Uterus (tissue), 4 donors: ENCODE measurements around the gene CNTFR. TPM values are rescaled to one million over a fixed set of nuclear protein-coding genes. Genes with fewer than 3 reads are reported as not detected.

Experiments used
- DNase-seq, 2 donors: peaks; one replicate each; pipeline ENCODE4 v3.0.0-alpha.2; 2019 to 2020
- H3K27ac ChIP-seq, 2 donors: fragments of 200-600 bp; sonication (generic); 1 replicate in 1 of 2; 2 replicates in 1 of 2; pipeline ENCODE4 v1.5.1; 2016 to 2018
- H3K27me3 ChIP-seq, 2 donors: fragments of 200-600 bp; sonication (generic); one replicate each; pipeline ENCODE4 v1.5.1; 2018 to 2019; ENCODE audit warnings: control low read depth in 1 of 2
- H3K36me3 ChIP-seq, 2 donors: fragments of 200-600 bp; sonication (generic); one replicate each; pipeline ENCODE4 v1.5.1; 2019; ENCODE audit warnings: control low read depth in 1 of 2
- H3K4me1 ChIP-seq, 2 donors: fragments of 200-600 bp; sonication (generic); one replicate each; pipeline ENCODE4 v1.5.1; 2018 to 2019; ENCODE audit warnings: control low read depth in 1 of 2
- H3K4me3 ChIP-seq, 2 donors: fragments of 200-600 bp; sonication (generic); 1 replicate in 1 of 2; 2 replicates in 1 of 2; pipeline ENCODE4 v1.5.1; 2018 to 2019; ENCODE audit warnings: mild to moderate bottlenecking in 1 of 2
- H3K9me3 ChIP-seq, 2 donors: fragments of 200-600 bp; sonication (generic); one replicate each; pipeline ENCODE4 v1.5.1; 2019; ENCODE audit warnings: control low read depth in 1 of 2
- CTCF ChIP-seq, 4 experiments: fragments of 200-600 bp in 2 of 4; fragments of 450-650 bp in 2 of 4; sonication (generic) in 2 of 4; IDR thresholded peaks; one replicate each; pipeline ENCODE4 v1.5.1; 2016 to 2019; ENCODE audit warnings: antibody characterized with exemption in 4 of 4, mild to moderate bottlenecking in 2 of 4, moderate library complexity in 1 of 4
- POLR2A ChIP-seq, 2 donors: fragments of 450-650 bp; IDR thresholded peaks; one replicate each; pipeline ENCODE4 v1.6.1; 2016; ENCODE audit warnings: antibody characterized with exemption in 2 of 2, mild to moderate bottlenecking in 1 of 2, moderate library complexity in 1 of 2
- intact Hi-C: fragments of 100-400 bp; cut with DNase I; formaldehyde crosslinking; loops from one replicate; pipeline ENCODE4 v1.15.1; 2023; ENCODE audit warnings: low total_unique reads
- total RNA-seq, 4 donors: library from RNA; depleted of rRNA in 3 of 4; stranded (reverse); fragments of >200 nt in 3 of 4; gene quantifications; one replicate each; pipeline versions ENCODE4 v1.1.0 to v1.2.4, GENCODE V29; 2014 to 2023
- donor health status: DM: yes; HTN: yes; CAD: no.

The CNTFR gene
- total RNA-seq, 4 donors from 2014 or later, result 0.59 to 14.7 (median 6.6) TPM; not detected in 1

- H3K9me3 ChIP-seq, result no peaks in the 10 kb centered on the region
- H3K4me3 ChIP-seq, result peak overlapping the region in 1 of 2 donors; percentile 72
- TF ChIP-seq CTCF (IDR thresholded peaks at IDR 0.05), result no peak
- no peak for TF ChIP-seq POLR2A (IDR thresholded peaks at IDR 0.05)
- H3K27ac ChIP-seq, result peak overlapping the region in 1 of 2 donors; percentile 93
- no peaks in the 10 kb centered on the region for H3K4me1 ChIP-seq
- DNase-seq, result no peak
- H3K27me3 ChIP-seq, result no peaks in the 10 kb centered on the region
- H3K36me3 ChIP-seq, result no peaks in the 10 kb centered on the region
- intact Hi-C loops, result no loop called here
These were observed 21.1 kb upstream of the CNTFR start for GRCh38 chr9:34610434-34611206.

- Histone ChIP-seq H3K36me3 (no peaks in the 10 kb centered on the region), H3K4me3 (no peak overlapping the region), H3K27ac (no peak overlapping the region), H3K9me3 (no peaks in the 10 kb centered on the region), H3K4me1 (no peaks in the 10 kb centered on the region), H3K27me3 (no peaks in the 10 kb centered on the region)
- DNase-seq, result no peak
- no peak for TF ChIP-seq POLR2A (IDR thresholded peaks at IDR 0.05)
- no peak for TF ChIP-seq CTCF (IDR thresholded peaks at IDR 0.05)
- intact Hi-C loops, result no loop called here
These were observed 17.8 kb upstream of the CNTFR start for GRCh38 chr9:34607331-34607730.

- Histone ChIP-seq H3K4me3 (no peak overlapping the region), H3K36me3 (no peaks in the 10 kb centered on the region), H3K27ac (no peak overlapping the region), H3K9me3 (no peaks in the 10 kb centered on the region), H3K4me1 (no peaks in the 10 kb centered on the region), H3K27me3 (no peaks in the 10 kb centered on the region)
- no peak for TF ChIP-seq CTCF (IDR thresholded peaks at IDR 0.05)
- TF ChIP-seq POLR2A (IDR thresholded peaks at IDR 0.05), result no peak
- intact Hi-C loops, result no loop called here
- DNase-seq, result no peak
These were observed 17.4 kb upstream of the CNTFR start for GRCh38 chr9:34606905-34607304.

- no peaks in the 10 kb centered on the region for H3K27me3 ChIP-seq
- intact Hi-C loops, result no loop called here
- no peak for DNase-seq
- H3K9me3 ChIP-seq, result no peaks in the 10 kb centered on the region
- no peak overlapping the region for H3K4me3 ChIP-seq
- no peaks in the 10 kb centered on the region for H3K36me3 ChIP-seq
- TF ChIP-seq POLR2A (IDR thresholded peaks at IDR 0.05) (no peak), CTCF (IDR thresholded peaks at IDR 0.05) (no peak)
- no peak overlapping the region for H3K27ac ChIP-seq
- no peaks in the 10 kb centered on the region for H3K4me1 ChIP-seq
These were observed 16.7 kb upstream of the CNTFR start for GRCh38 chr9:34606190-34606589.

GRCh38 chr9:34603610-34604231 is 14.2 kb upstream of the CNTFR start:
- Histone ChIP-seq H3K27me3 (no peaks in the 10 kb centered on the region), H3K4me1 (no peaks in the 10 kb centered on the region), H3K4me3 (no peak overlapping the region), H3K9me3 (no peaks in the 10 kb centered on the region), H3K36me3 (no peaks in the 10 kb centered on the region), H3K27ac (no peak overlapping the region)
- peak; percentile 81 to 86 for DNase-seq
- TF ChIP-seq POLR2A (IDR thresholded peaks at IDR 0.05), result no peak
- peak; percentile 73 to 93 (median 89) for TF ChIP-seq CTCF (IDR thresholded peaks at IDR 0.05)
- intact Hi-C loops, result no loop called here
